HG03457 (cell line): Measurements from ENCODE around the gene OR13C9.
"Not testable (repeated sequence)": the region's sequence is repeated elsewhere in the genome, so short reads cannot be mapped to it uniquely, and the experiment has no call there.

Experiments used
- ATAC-seq: cut with Tn5 transposase; IDR thresholded peaks from one replicate; pipeline ENCODE4 v1.9.1; 2021; ENCODE audit warnings: moderate number of reproducible peaks; ENCODE audit not compliant: unreplicated experiment

OR13C9 gene, protein sequence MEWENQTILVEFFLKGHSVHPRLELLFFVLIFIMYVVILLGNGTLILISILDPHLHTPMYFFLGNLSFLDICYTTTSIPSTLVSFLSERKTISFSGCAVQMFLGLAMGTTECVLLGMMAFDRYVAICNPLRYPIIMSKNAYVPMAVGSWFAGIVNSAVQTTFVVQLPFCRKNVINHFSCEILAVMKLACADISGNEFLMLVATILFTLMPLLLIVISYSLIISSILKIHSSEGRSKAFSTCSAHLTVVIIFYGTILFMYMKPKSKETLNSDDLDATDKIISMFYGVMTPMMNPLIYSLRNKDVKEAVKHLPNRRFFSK

DNA sequence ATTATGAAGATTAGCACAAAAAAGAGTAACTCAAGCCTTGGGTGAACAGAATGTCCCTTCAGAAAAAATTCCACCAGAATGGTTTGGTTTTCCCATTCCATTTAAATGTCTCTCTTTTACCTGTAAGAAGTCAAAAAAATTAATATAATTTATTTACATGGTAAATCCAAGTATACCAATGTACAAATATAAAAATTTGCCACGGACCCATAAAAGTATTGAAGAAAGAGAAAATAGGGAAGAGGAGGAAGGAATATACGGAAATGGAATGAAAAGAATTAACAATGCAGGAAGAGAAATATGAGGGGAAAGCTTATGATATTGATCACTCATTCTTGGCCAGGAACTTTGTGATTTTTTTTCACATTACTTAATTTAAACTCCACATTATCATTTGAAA, at the start of gene OR13C9:
TSS of gene OR13C9 (minus strand) at position 101 of the 400 bp plus-strand sequence. CDS start at position 101, 0 bp downstream.
- no peak for ATAC-seq

DNA sequence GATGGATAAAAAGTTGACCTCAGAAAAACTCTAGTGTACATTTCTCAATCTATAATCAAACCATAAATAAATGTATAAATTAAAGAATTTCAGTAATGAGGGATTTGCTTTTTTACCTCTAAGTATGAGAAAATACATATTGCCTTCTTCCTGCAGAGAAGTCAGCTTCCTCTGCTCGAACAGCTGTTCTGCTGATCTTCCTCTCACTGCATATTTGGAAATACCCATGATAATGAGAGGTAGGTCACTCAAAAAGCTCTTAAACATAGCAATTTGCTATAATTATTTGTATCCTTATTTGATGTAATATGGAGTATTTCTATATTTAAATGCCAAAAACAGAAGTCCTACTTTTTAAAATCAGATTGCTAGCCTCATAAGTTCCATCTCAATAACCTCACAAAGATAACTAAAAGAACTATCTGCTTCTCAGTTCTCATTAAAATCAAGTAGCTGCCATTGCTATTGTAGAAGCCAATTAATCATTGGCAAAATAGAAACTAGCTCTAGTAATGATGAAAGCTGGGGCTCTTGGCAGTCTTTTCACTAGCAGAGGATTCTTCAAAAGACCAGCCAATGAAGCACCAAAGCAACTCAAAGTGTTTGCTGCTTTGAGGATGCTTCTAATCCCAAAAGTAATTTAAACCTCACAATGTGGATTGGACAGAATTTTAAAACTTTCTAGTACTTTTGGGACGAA, 40.6 kb upstream of the OR13C9 start:
- no peak for ATAC-seq

DNA sequence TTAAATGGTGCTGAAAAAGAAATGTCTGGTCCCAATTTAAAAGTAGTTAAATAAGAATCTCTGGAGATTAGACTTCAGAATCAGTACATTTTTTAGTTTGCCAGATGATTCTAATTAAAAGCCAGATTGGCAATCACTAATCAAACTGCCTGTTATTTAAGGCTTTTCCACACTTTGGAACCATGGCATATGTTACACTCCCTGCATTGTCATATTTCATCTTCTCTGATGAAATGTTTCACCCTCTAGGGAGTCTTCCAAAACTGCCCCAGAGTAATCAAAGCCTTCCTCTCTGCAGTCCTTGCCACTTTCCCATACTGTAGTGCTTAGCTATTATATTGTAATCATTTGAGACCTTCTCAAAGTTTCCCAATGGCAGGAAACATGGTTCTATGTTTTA, 17.5 kb upstream of the OR13C9 start:
- no peak for ATAC-seq

DNA sequence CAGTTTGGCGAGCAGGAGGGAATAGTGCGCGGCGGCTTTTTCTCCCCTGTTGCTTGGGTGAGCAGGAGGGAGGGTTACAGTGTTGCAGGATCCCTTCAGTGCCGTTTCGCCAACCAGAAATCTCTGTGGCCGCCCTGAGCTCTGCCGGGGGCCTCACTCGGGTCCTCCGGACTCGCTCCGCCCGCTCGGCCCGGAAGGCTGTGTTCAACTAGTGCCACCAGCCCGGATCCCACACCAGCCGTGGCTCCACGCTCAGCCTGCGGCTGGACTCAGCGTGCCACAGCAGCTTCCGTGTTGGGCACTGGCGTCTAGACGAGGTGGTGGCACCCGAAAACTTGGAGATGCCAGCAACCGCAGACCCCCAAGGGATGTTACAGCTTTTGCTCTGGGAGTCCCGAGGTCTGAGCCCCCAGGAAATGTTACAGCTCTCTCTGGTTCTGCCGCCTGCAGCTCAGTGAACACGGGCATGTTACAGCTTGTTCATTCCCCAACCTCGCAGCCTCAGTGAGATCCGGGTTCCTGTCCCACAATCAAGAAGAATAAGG, 16.0 kb upstream of the OR13C9 start:
- no peak for ATAC-seq

DNA sequence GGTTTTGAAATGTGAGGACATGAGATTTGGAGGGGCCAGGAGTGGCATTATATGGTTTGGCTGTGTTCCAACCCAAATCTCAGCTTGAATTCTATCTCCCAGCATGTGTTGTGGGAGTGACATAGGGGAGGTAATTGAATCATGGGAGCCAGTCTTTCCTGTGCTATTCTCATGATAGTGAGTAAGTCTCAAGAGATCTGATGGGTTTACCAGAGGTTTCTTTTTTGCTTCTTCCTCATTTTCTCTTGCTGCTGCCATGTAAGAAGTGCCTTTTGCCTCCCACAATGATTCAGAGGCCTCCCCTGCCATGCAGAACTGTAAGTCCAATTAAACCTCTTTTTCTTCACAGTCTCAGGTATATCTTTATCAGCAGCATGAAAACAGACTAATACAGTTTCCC, 8.0 kb upstream of the OR13C9 start:
- not testable (repeated sequence) for ATAC-seq

DNA sequence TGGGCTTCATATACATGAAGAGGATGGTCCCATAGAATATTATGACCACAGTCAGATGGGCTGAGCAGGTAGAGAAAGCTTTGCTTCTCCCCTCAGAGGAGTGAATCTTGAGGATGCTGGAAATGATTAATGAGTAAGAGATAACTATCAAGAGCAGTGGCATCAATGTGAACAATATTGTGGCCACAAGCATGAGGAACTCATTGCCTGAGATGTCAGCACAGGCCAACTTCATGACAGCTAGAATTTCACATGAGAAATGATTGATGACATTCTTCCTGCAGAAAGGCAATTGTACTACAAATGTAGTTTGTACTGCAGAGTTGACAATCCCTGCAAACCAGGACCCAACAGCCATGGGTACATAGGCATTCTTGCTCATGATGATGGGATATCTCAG, 586 bp downstream of the OR13C9 start:
- ATAC-seq: no peak

DNA sequence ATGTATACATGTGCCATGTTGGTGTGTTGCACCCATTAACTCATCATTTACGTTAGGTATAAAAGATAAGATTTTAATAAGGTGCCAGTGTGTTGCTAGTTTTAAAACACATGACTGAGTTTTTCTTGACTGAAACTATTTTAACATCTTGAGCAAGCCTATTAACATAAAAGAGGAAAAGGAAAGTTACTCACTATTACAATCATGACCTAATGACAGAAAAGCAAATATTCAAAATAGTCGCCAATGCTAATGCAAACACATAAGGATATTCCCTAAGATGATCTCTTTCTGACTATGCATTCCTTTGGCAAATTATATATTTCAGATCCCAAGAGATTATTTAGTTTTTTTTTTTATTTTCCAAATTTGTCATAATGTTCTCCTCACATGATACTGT, 6.8 kb downstream of the OR13C9 start:
- no peak for ATAC-seq

DNA sequence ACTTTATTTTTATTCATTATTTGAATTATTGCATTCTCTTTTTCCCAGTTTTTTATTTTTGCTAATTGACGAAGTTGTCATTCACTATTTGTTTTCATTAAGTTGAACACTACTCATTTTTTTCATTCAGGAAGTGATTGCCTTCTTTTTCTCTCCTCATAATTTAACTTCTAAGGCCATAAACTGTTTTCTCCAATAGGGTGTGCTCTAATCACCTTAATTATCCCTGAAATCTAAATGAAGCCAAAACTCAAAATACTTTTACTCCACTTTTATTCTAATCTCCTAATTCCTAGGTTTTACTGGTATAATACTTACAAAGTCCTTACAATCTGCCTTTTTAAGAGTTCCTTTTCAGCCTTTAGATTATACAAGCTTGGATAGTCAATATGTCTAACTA, 9.7 kb downstream of the OR13C9 start:
- no peak for ATAC-seq

DNA sequence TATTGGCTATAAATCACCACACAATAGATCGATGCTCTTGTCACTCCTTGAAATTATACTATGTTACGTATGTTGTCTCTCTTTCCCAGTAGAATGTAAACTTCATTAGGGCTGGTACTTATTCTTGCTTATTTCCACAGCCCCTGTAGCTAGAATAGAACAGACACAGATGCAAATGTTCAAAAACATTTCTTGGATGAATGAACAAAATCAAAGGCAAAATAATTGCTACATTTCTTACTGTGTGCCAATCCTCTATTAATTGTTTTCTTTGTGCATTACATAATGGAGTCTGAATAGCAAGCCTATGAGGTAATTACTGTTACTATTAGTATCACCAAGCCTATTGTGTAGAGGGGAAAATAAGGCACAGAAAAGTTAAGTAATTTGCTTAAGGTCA, 11.9 kb downstream of the OR13C9 start:
- ATAC-seq: no peak

DNA sequence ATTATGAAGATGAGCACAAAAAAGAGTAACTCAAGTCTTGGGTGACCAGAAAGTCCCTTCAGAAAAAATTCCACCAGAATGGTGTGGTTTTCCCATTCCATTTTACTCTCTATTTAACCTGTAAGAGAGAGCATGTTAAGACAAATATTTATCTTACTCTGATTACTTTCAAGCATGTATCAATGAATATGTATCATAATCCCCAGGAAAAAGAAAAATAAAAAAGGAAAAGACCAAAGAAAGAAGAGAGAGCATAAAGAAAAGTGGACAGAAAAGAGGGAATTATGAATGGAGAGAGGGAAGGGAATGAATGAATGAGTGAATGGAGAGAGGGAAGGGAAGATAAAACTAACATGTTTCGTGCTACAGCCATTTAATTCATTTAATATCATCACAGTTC, 12.5 kb downstream of the OR13C9 start, which contains the start of gene OR13C2:
TSS of gene OR13C2 (minus strand) at position 101 of the 400 bp plus-strand sequence. CDS start at position 101, 0 bp downstream.
- not testable (repeated sequence) for ATAC-seq

DNA sequence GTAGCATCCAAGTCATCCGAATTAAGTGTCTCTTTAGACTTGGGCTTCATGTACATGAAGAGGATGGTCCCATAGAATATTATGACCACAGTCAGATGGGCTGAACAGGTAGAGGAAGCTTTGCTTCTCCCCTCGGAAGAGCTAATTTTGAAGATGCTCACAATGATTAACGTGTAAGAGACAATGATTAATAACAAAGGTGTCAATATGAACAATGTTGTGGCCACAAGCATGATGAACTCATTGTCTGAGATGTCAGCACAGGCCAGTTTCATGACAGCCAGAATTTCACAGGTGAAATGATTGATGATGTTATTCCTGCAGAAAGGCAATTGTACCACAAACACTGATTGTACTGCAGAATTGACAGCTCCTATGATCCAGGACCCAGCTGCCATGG, 13.2 kb downstream of the OR13C9 start:
- no peak for ATAC-seq

DNA sequence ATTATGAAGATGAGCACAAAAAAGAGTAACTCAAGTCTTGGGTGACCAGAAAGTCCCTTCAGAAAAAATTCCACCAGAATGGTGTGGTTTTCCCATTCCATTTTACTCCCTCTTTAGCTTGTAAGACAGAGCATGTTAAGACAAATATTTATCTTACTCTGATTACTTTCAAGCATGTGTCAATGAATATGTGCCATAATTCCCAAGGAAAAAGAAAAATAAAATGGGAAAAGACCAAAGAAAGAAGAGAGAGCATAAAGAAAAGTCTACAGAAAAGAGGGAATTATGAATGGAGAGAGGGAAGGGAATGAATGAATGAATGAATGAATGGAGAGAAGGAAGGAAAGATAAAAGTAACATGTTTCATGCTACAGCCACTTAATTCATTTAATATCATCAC, 18.7 kb downstream of the OR13C9 start, which contains the start of gene OR13C5:
TSS of gene OR13C5 (minus strand) at position 101 of the 400 bp plus-strand sequence. CDS start at position 101, 0 bp downstream.
- ATAC-seq: not testable (repeated sequence)

DNA sequence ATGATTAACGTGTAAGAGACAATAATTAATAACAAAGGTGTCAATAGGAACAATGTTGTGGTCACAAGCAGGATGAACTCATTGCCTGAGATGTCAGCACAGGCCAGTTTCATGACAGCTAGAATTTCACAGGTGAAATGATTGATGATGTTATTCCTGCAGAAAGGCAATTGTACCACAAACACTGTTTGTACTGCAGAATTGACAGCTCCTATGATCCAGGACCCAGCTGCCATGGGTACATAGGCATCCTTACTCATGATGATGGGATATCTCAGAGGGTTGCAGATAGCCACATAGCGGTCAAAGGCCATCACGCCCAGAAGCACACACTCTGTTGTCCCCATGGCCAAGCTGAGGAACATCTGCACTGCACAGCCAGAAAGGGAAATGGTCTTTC, 19.3 kb downstream of the OR13C9 start:
- ATAC-seq: not testable (repeated sequence)

DNA sequence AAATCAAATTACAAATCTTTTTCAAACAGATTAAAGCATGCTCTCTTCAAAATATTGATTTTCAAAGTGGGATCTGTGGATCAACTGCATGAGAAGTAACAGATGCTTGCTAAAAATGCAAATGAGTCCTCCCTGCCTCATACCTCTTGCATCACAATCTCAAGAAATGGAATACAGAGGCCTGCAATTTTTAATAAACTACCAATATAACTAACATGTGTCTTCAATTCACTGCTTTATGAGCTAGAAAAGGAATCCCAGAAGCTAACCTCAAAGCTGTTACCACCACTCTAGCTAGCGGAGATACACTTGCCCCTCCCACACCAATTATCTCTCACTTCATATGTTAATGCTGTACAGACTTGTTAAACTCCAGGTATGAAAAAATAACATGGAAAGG, 28.4 kb downstream of the OR13C9 start:
- ATAC-seq: no peak

DNA sequence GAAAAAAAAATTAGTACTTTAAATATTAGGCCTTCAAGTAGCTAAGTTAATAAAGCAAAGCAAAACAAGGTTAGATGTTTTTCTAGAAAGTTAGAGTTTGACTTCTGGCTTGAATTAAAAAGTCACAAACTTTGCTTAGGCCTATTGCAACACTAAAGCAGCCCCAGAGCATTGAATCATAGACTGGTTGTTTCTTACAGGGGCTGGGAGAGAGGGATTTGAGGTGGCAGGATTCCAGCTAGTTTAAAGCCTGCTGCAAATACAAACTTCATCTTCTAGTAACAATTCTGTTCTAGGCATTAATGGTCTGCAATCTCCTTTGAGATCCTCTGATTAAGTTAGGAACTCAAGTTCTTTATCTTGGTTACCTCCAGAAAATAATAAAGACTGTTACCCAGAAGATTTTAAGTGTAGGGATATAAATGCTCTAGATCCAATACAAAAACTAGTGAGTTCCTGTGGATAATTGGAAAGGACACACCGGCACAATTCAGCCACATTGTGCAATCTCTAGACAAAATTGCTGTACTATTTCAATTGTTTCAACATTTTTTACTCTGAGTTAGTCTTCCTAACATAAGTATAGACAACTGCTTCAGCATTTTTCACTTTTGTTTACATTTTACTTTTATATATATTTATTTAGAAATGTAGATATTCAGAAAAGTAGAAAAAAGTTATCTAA, 31.4 kb downstream of the OR13C9 start:
- ATAC-seq: no peak

DNA sequence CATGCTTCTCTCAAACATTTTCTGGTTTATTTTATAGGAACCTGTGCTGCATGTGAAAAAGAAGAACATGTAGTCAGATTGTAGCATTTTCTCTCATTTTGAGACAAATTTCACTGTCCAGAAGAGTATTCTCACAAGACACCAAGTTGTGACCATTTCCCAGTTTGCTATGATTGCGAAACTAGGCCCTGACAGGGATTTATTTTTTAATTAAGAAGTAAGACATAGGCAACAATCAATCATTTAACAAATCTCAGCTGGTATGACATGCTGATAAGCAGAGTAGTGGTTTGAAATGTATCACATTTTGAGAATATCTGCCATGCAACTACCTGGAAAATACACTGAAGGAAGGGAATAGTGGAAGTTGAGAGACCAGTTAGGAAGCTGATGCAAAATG, 37.4 kb downstream of the OR13C9 start:
- no peak for ATAC-seq

DNA sequence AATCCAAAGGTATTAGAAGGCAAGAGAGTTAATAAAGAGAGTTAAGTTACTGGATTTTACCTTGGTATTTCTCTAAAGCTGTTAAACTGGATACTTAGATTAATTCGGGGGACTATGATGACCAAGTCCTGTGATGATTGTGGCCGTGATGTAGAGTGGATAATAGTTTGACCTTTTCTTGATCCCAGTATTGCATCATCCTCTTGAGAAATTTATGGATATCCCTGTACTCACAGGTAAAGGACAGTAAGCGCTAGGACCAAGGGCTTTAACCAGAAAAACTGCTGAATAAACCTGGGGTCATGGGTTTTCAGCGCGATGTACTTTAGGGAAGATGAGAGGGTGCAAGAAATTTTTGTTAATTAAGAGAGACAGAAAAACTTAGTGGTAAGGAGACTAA, 40.7 kb downstream of the OR13C9 start:
- no peak for ATAC-seq

DNA sequence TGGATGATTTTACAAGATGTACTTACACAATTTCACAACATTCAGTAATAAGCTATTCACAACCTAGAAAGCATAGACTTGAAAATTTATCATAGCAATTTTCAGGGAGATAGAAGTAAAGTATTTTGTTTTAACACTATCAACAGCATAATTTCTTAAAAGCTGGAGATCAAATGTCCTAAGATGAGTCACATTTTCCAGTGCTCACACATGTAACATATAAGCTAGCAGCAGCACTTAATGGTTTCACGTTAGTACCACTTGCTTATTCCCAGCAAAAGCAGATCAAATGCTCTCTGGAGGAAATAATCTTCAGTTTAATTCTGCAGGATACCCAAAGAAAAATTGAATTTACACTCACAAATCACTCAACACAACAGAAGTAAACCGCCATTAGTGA, 42.5 kb downstream of the OR13C9 start:
- ATAC-seq: no peak

DNA sequence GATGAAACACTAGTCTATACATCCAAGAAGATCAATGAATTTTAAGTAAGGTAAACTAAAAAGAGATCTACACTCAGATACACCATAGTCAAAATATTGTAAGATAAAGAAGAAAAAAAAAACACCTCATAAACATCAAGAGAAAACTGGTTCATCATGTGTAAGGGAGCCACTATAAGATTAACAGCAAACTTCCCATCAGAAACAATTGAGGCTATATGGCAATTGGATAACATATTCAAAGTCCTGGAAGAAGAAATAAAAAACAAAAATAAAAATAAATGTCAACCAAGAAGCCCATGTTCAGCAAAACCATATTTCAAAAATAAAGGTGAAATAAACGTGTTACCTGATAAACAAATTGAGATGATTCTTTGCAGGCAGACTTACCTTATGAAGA, 45.4 kb downstream of the OR13C9 start:
- ATAC-seq: no peak

DNA sequence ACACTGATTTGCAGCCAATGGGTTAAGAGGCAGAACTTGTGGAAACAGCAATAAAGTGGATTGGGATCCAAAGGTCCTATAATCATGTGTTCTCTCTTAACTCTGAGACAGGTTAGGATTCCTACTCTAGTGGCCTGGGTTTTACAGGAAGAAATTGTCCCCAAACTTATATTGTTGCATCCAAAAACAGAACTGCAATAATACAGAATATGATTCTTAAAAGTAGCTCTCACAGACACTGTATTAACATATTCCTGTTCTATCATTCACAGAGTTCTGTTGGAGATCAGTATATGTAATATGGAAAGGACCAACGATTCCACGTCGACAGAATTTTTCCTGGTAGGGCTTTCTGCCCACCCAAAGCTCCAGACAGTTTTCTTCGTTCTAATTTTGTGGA, 49.1 kb downstream of the OR13C9 start, which contains the start of gene OR13C8:
TSS of gene OR13C8 (plus strand) at position 301 of the 400 bp plus-strand sequence. CDS start at position 301, 0 bp downstream.
- ATAC-seq: no peak
